IMR-90 (cell line): ENCODE results near the gene PPP1R12C. TPM values are rescaled to one million over a fixed set of nuclear protein-coding genes. Genes with fewer than 3 reads are reported as not detected.

ENCODE experiments used
- ATAC-seq: fragments of 200-7000 bp; cut with Tn5 transposase; 2 replicates; pipeline ENCODE4 v1.9.1; 2020; ENCODE audit warnings: low read depth, mild to moderate bottlenecking, moderate library complexity
- BruUV-seq: library from RNA; stranded (reverse); fragments of 400-500 nt; replicated peaks from 2 replicates; lab custom pipeline; 2021; lab: Mats Ljungman, UMichigan
- CTCF ChIA-PET: fragments of 300-600 bp; formaldehyde crosslinking; extraction: SDS; loops from one replicate; lab custom pipeline; 2021; ENCODE audit warnings: antibody characterized with exemption; lab: Yijun Ruan, JAX
- POLR2A ChIA-PET: fragments of 300-600 bp; sonication (Branson Sonifier 250); formaldehyde crosslinking; loops from one replicate; lab custom pipeline; 2022; ENCODE audit warnings: antibody characterized with exemption; ENCODE audit not compliant: unreplicated experiment; lab: Charles Lee
- DNase-seq: peaks from one replicate; pipeline ENCODE4 v3.0.0; 2013
- H2AFZ ChIP-seq: replicated peaks from 2 replicates; pipeline ENCODE3; 2013; ENCODE audit warnings: low read length, mild to moderate bottlenecking; ENCODE audit not compliant: poor library complexity
- H2AK5ac ChIP-seq: 2 replicates; pipeline ENCODE4 v1.6.1; 2013; ENCODE audit warnings: low read depth, low read length, inconsistent platforms
- H2AK9ac ChIP-seq: replicated peaks from 2 replicates; pipeline ENCODE3; 2013; ENCODE audit warnings: mild to moderate bottlenecking, low read depth, low read length, moderate library complexity; ENCODE audit not compliant: poor library complexity
- H2BK120ac ChIP-seq: 2 replicates; pipeline ENCODE4 v1.6.1; 2013; ENCODE audit warnings: low read depth, low read length, inconsistent platforms
- H2BK15ac ChIP-seq: 3 replicates; pipeline ENCODE4 v1.6.1; 2013; ENCODE audit warnings: low read depth, low read length, inconsistent platforms
- H2BK20ac ChIP-seq: 2 replicates; pipeline ENCODE4 v1.6.1; 2013; ENCODE audit warnings: low read depth, mild to moderate bottlenecking, inconsistent platforms, low read length, moderate library complexity
- H2BK5ac ChIP-seq: 2 replicates; pipeline ENCODE4 v1.6.1; 2013; ENCODE audit warnings: mild to moderate bottlenecking, low read depth, low read length, inconsistent platforms; ENCODE audit not compliant: poor library complexity, severe bottlenecking
- H3K14ac ChIP-seq: replicated peaks from 2 replicates; pipeline ENCODE4 v1.6.1; 2013; ENCODE audit warnings: low read depth, low read length, inconsistent platforms
- H3K18ac ChIP-seq: 2 replicates; pipeline ENCODE4 v1.6.1; 2013; ENCODE audit warnings: low read depth, low read length, control low read depth
- H3K23ac ChIP-seq: 2 replicates; pipeline ENCODE4 v1.6.1; 2013; ENCODE audit warnings: low read depth, low read length, inconsistent platforms
- H3K27ac ChIP-seq: 2 replicates; pipeline ENCODE4 v1.5.1; 2013; ENCODE audit warnings: mild to moderate bottlenecking, control low read depth, low read length; ENCODE audit not compliant: insufficient read depth
- H3K27me3 ChIP-seq: 2 replicates; pipeline ENCODE4 v1.6.1; 2013; ENCODE audit warnings: low read length; ENCODE audit not compliant: control insufficient read depth, insufficient read depth
- H3K36me3 ChIP-seq: 2 replicates; pipeline ENCODE4 v1.6.1; 2013; ENCODE audit warnings: low read length, mixed read lengths; ENCODE audit not compliant: control insufficient read depth, insufficient read depth
- H3K4ac ChIP-seq: 2 replicates; pipeline ENCODE4 v1.6.1; 2013; ENCODE audit warnings: low read depth, low read length, inconsistent platforms
- H3K4me1 ChIP-seq: 2 replicates; pipeline ENCODE4 v1.6.1; 2013; ENCODE audit warnings: low read length, mixed read lengths; ENCODE audit not compliant: control insufficient read depth, insufficient read depth
- H3K4me2 ChIP-seq: 2 replicates; pipeline ENCODE4 v1.6.1; 2013; ENCODE audit warnings: low read depth, mild to moderate bottlenecking, control low read depth, low read length, moderate library complexity
- H3K4me3 ChIP-seq: 2 replicates; pipeline ENCODE4 v1.5.1; 2013; ENCODE audit warnings: low read depth, mild to moderate bottlenecking, control low read depth, low read length, moderate library complexity; ENCODE audit not compliant: insufficient read depth
- H3K56ac ChIP-seq: 2 replicates; pipeline ENCODE4 v1.6.1; 2013; ENCODE audit warnings: low read length, inconsistent platforms; ENCODE audit not compliant: insufficient read depth; ENCODE audit errors: extremely low read depth
- H3K79me1 ChIP-seq, 2 experiments: 2 replicates each; pipeline ENCODE4 v1.6.1; 2013; ENCODE audit warnings: low read length in 2 of 2, inconsistent platforms in 1 of 2, low read depth in 1 of 2
- H3K9ac ChIP-seq: 2 replicates; pipeline ENCODE4 v1.6.1; 2013; ENCODE audit warnings: low read depth, low read length, control low read depth
- H3K9me1 ChIP-seq: 2 replicates; pipeline ENCODE4 v1.6.1; 2013; ENCODE audit warnings: low read length, inconsistent platforms; ENCODE audit not compliant: insufficient read depth
- H3K9me3 ChIP-seq: 2 replicates; pipeline ENCODE4 v1.6.1; 2013; ENCODE audit warnings: low read length; ENCODE audit not compliant: control insufficient read depth, insufficient read depth
- H4K20me1 ChIP-seq: 2 replicates; pipeline ENCODE4 v1.6.1; 2013; ENCODE audit warnings: low read length, inconsistent platforms; ENCODE audit not compliant: insufficient read depth
- H4K5ac ChIP-seq: 2 replicates; pipeline ENCODE4 v1.6.1; 2013; ENCODE audit warnings: mild to moderate bottlenecking, low read depth, low read length, control low read depth
- H4K8ac ChIP-seq, 2 experiments: 2 replicates each; pipeline ENCODE4 v1.6.1; 2013; ENCODE audit warnings: low read depth in 2 of 2, low read length in 2 of 2, control low read depth in 1 of 2, inconsistent platforms in 1 of 2
- H4K91ac ChIP-seq: 2 replicates; pipeline ENCODE4 v1.6.1; 2013; ENCODE audit warnings: low read depth, low read length, inconsistent platforms; ENCODE audit not compliant: insufficient read depth
- CHD1 ChIP-seq: IDR thresholded peaks from 2 replicates; pipeline ENCODE4 v1.6.1; 2012; ENCODE audit warnings: low read depth, low read length, improper control_type of control experiment
- ELK1 ChIP-seq: fragments of 150-350 bp; IDR thresholded peaks from 2 replicates; pipeline ENCODE4 v1.6.1; 2016; ENCODE audit warnings: low read depth, mild to moderate bottlenecking, low read length, moderate library complexity, borderline replicate concordance
- MAZ ChIP-seq: IDR thresholded peaks from 2 replicates; pipeline ENCODE4 v1.6.1; 2012; ENCODE audit warnings: low read depth, mild to moderate bottlenecking, low read length, improper control_type of control experiment, moderate library complexity, borderline replicate concordance
- MXI1 ChIP-seq: IDR thresholded peaks from 2 replicates; pipeline ENCODE4 v1.6.1; 2012; ENCODE audit warnings: low read depth, mild to moderate bottlenecking, low read length, moderate library complexity, borderline replicate concordance
- RAD21 ChIP-seq: IDR thresholded peaks from 2 replicates; pipeline ENCODE4 v1.6.1; 2012; ENCODE audit warnings: low read length, improper control_type of control experiment
- SMC3 ChIP-seq: fragments of 150-350 bp; IDR thresholded peaks from 2 replicates; pipeline ENCODE4 v1.6.1; 2016; ENCODE audit warnings: low read depth, mild to moderate bottlenecking, antibody characterized with exemption, low read length, moderate library complexity
- USF2 ChIP-seq: fragments of 150-350 bp; IDR thresholded peaks from 2 replicates; pipeline ENCODE4 v1.6.1; 2017; ENCODE audit warnings: mild to moderate bottlenecking, antibody characterized with exemption, low read length, low read depth
- WGBS, 2 experiments: methylation state at CpG; one replicate each; pipeline versions ENCODE4 v1.1.5 to v1.1.7; 2013; ENCODE audit warnings: missing lambda C conversion rate in 2 of 2; ENCODE audit not compliant: insufficient read length in 1 of 2; ENCODE audit errors: extremely low coverage in 2 of 2; 5-methylcytosine and 5-hydroxymethylcytosine counted together
- dilution Hi-C: fragments of 300-500 bp; cut with HindIII; formaldehyde crosslinking; loops from one replicate; pipeline ENCODE4 v1.14.3; 2018; ENCODE audit warnings: low sequenced_read_pairs; ENCODE audit not compliant: unreplicated experiment
- in situ Hi-C: fragments of 300-500 bp; cut with MboI; formaldehyde crosslinking; loops from 3 replicates; pipeline ENCODE4 v1.14.3; 2019; ENCODE audit warnings: low sequenced_read_pairs, inconsistent platforms, mixed read lengths
- intact Hi-C: fragments of 100-400 bp; cut with micrococcal nuclease; formaldehyde crosslinking; loops from 2 replicates; pipeline ENCODE4 v1.10.0; 2022
- polyA plus RNA-seq, 3 experiments: library from polyadenylated mRNA; depleted of rRNA; stranded (reverse); fragments of >200 nt; gene quantifications; 2 replicates each; pipeline ENCODE4 v1.2.3, GENCODE V29; 2012; ENCODE audit warnings: low replicate concordance in 1 of 3
- total RNA-seq: library from RNA; depleted of rRNA; stranded (reverse); fragments of >200 nt; gene quantifications from 2 replicates; pipeline ENCODE4 v1.2.3, GENCODE V29; 2012

PPP1R12C gene
- total and polyA plus RNA-seq, 2 of the 4 experiments (the other 2 are of a cell fraction): 21.5 to 81.4 TPM

GRCh38 chr19:55103190-55103589, 14.2 kb downstream of the PPP1R12C start:
- no peak overlapping the region for H2AK9ac ChIP-seq
- no peak overlapping the region for H3K4me2 ChIP-seq
- no peak overlapping the region for H3K27ac ChIP-seq
- H4K8ac ChIP-seq: no peak overlapping the region
- no peak for DNase-seq
- no peak overlapping the region for H3K14ac ChIP-seq
- no peak overlapping the region for H4K91ac ChIP-seq
- H3K9ac ChIP-seq: no peak overlapping the region
- no peak overlapping the region for H3K4me3 ChIP-seq
- in situ Hi-C loops: loop anchor here (25.0 kb wide), 1 partner anchor 534 kb away; the partner anchor contains the start of genes CCDC106, ZNF580 and ZNF581
- dilution Hi-C loops: no loop called here
- H2BK120ac ChIP-seq: no peak overlapping the region
- no peak overlapping the region for H4K5ac ChIP-seq
- H3K36me3 ChIP-seq: peaks cover 41% of the 10 kb centered on the region
- no peak for ATAC-seq
- peaks cover 7% of the 10 kb centered on the region; the same call in 1 of the 2 replicates for H3K9me1 ChIP-seq
- H3K23ac ChIP-seq: no peak overlapping the region
- no peak overlapping the region for H2AFZ ChIP-seq
- no peaks in the 10 kb centered on the region for H3K4me1 ChIP-seq
- no peak overlapping the region for H2AK5ac ChIP-seq
- no peak overlapping the region for H2BK15ac ChIP-seq
- intact Hi-C loops: no loop called here
- no peak overlapping the region for H3K4ac ChIP-seq
- TF ChIP-seq MAZ (no peak), CHD1 (no peak), ELK1 (no peak), MXI1 (no peak), USF2 (no peak), SMC3 (no peak), RAD21 (no peak)
- no peak overlapping the region for H3K56ac ChIP-seq
- peaks cover 23% of the 10 kb centered on the region for H4K20me1 ChIP-seq
- ChIA-PET CTCF (no interaction called here), POLR2A (no interaction called here)
- no peaks in the 10 kb centered on the region for H3K27me3 ChIP-seq
- H2BK5ac ChIP-seq: no peak overlapping the region
- no peak overlapping the region for H3K18ac ChIP-seq
- no TSS peak for BruUV-seq
- peaks cover 31 to 43% of the 10 kb centered on the region in 2 experiments for H3K79me1 ChIP-seq
- peaks cover 4% of the 10 kb centered on the region for H3K9me3 ChIP-seq
- no peak overlapping the region for H2BK20ac ChIP-seq
- WGBS, 2 experiments: 100% methylated on average over 3 of the region's 9 CpGs; no CpG with 5 or more reads in 1 of the 2 experiments
